H1 (cell line): ENCODE data around the gene CEACAM5. TPM values are rescaled to one million over a fixed set of nuclear protein-coding genes. Genes with fewer than 3 reads are reported as not detected.

Source experiments
- CTCF ChIA-PET: fragments of 300-600 bp; sonication (Branson Sonifier 250); formaldehyde crosslinking; loops from one replicate; lab custom pipeline; 2021; ENCODE audit not compliant: partially characterized antibody; lab: Charles Lee
- POLR2A ChIA-PET: fragments of 300-600 bp; sonication (Branson Sonifier 250); formaldehyde crosslinking; loops from one replicate; lab custom pipeline; 2021; ENCODE audit warnings: inconsistent platforms; ENCODE audit not compliant: partially characterized antibody; lab: Charles Lee
- DNase-seq, 2 experiments: peaks; one replicate each; pipeline versions ENCODE4 v3.0.0 to v3.0.0-alpha.2; 2010 to 2022; ENCODE audit warnings: low spot score in 2 of 2, low read depth in 1 of 2, mixed read lengths in 1 of 2
- FAIRE-seq: peaks from 2 replicates; lab custom pipeline; 2011; peaks lifted over from hg19 to GRCh38; lab: Jason Lieb, UNC
- H2AFZ ChIP-seq: 2 replicates; pipeline ENCODE4 v1.8.1; 2012; ENCODE audit warnings: low read length, inconsistent platforms
- H2AK5ac ChIP-seq: 2 replicates; pipeline ENCODE4 v1.6.1; 2013; ENCODE audit warnings: low read depth, low read length
- H2BK120ac ChIP-seq: replicated peaks from 2 replicates; pipeline ENCODE3; 2013; ENCODE audit warnings: low read depth, low read length, inconsistent platforms
- H2BK12ac ChIP-seq: 2 replicates; pipeline ENCODE4 v1.6.1; 2013; ENCODE audit warnings: low read depth, low read length
- H2BK15ac ChIP-seq: 2 replicates; pipeline ENCODE4 v1.6.1; 2013; ENCODE audit warnings: low read length
- H2BK20ac ChIP-seq: 2 replicates; pipeline ENCODE4 v1.6.1; 2013; ENCODE audit warnings: low read length
- H2BK5ac ChIP-seq: 2 replicates; pipeline ENCODE4 v1.6.1; 2013; ENCODE audit warnings: low read depth, low read length
- H3K14ac ChIP-seq: 2 replicates; pipeline ENCODE4 v1.6.1; 2013; ENCODE audit warnings: inconsistent platforms; ENCODE audit not compliant: insufficient read length
- H3K18ac ChIP-seq: 2 replicates; pipeline ENCODE4 v1.6.1; 2013; ENCODE audit warnings: low read length; ENCODE audit errors: extremely low read depth
- H3K23ac ChIP-seq: 2 replicates; pipeline ENCODE4 v1.6.1; 2013; ENCODE audit warnings: inconsistent platforms; ENCODE audit not compliant: insufficient read length
- H3K23me2 ChIP-seq: 2 replicates; pipeline ENCODE4 v1.6.1; 2013; ENCODE audit warnings: low read depth, low read length
- H3K27ac ChIP-seq: 2 replicates; pipeline ENCODE4 v1.6.1; 2011; ENCODE audit warnings: low read depth, low read length, inconsistent platforms
- H3K27me3 ChIP-seq, 4 experiments: replicated peaks in 1 of 4; 1 replicate in 1 of 4; 2 replicates in 3 of 4; pipeline versions ENCODE4 v1.6.1 to v1.8.1; 2011 to 2013; ENCODE audit warnings: low read length in 3 of 4, mild to moderate bottlenecking in 3 of 4, inconsistent platforms in 2 of 4, mixed read lengths in 2 of 4, moderate library complexity in 1 of 4; ENCODE audit not compliant: control insufficient read depth in 3 of 4, insufficient read depth in 3 of 4; ENCODE audit errors: extremely low read depth in 1 of 4
- H3K36me3 ChIP-seq, 4 experiments: 2 replicates each; pipeline versions ENCODE4 v1.6.1 to v1.8.1; 2011 to 2013; ENCODE audit warnings: mild to moderate bottlenecking in 4 of 4, low read length in 3 of 4, moderate library complexity in 2 of 4, control low read depth in 1 of 4, inconsistent platforms in 1 of 4; ENCODE audit not compliant: insufficient read depth in 4 of 4, control insufficient read depth in 2 of 4
- H3K4ac ChIP-seq: replicated peaks from 2 replicates; pipeline ENCODE3; 2013; ENCODE audit warnings: low read length, low read depth, mixed read lengths, inconsistent platforms; ENCODE audit not compliant: insufficient read length
- H3K4me1 ChIP-seq, 4 experiments: replicated peaks in 1 of 4; 1 replicate in 1 of 4; 2 replicates in 3 of 4; pipeline versions ENCODE4 v1.6.1 to v1.8.1; 2011 to 2013; ENCODE audit warnings: low read length in 3 of 4, inconsistent platforms in 2 of 4, mixed read lengths in 1 of 4; ENCODE audit not compliant: insufficient read depth in 4 of 4, control insufficient read depth in 3 of 4
- H3K4me2 ChIP-seq, 2 experiments: 2 replicates each; pipeline versions ENCODE4 v1.6.1 to v1.8.1; 2011 to 2013; ENCODE audit warnings: low read depth in 2 of 2, low read length in 2 of 2, control low read depth in 1 of 2, inconsistent platforms in 1 of 2, mild to moderate bottlenecking in 1 of 2; ENCODE audit not compliant: insufficient read depth in 1 of 2
- H3K4me3 ChIP-seq, 4 experiments: fragments of 200-600, 300-600 bp in 1 of 4; sonication (generic), shearing (Covaris generic), sonication (Bioruptor Twin) in 1 of 4; 2 replicates each; pipeline versions ENCODE4 v1.5.1 to v1.8.1; 2011 to 2016; ENCODE audit warnings: low read length in 4 of 4, low read depth in 3 of 4, control low read depth in 2 of 4, inconsistent platforms in 2 of 4, mild to moderate bottlenecking in 2 of 4, mixed read lengths in 1 of 4, moderate library complexity in 1 of 4; ENCODE audit not compliant: insufficient read depth in 2 of 4; ENCODE audit errors: extremely low read depth in 1 of 4
- H3K56ac ChIP-seq: replicated peaks from 2 replicates; pipeline ENCODE3; 2013; ENCODE audit warnings: low read depth, mild to moderate bottlenecking, mixed read lengths, low read length, inconsistent platforms; ENCODE audit not compliant: insufficient read length
- H3K79me1 ChIP-seq: 2 replicates; pipeline ENCODE4 v1.6.1; 2013; ENCODE audit warnings: low read depth, low read length, control low read depth
- H3K79me2 ChIP-seq, 2 experiments: 2 replicates each; pipeline versions ENCODE4 v1.6.1 to v1.8.1; 2012 to 2013; ENCODE audit warnings: low read length in 2 of 2, mild to moderate bottlenecking in 2 of 2, inconsistent platforms in 1 of 2; ENCODE audit not compliant: insufficient read depth in 2 of 2, control insufficient read depth in 1 of 2
- H3K9ac ChIP-seq, 4 experiments: replicated peaks in 1 of 4; 1 replicate in 1 of 4; 2 replicates in 3 of 4; pipeline versions ENCODE4 v1.6.1 to v1.8.1; 2011 to 2013; ENCODE audit warnings: low read depth in 3 of 4, low read length in 3 of 4, control low read depth in 2 of 4, mild to moderate bottlenecking in 2 of 4, moderate library complexity in 2 of 4, inconsistent platforms in 1 of 4; ENCODE audit errors: extremely low read depth in 1 of 4
- H3K9me3 ChIP-seq, 2 experiments: 2 replicates each; pipeline versions ENCODE4 v1.6.1 to v1.8.1; 2012 to 2013; ENCODE audit warnings: mild to moderate bottlenecking in 2 of 2, moderate library complexity in 2 of 2, control low read depth in 1 of 2, inconsistent platforms in 1 of 2, low read depth in 1 of 2, low read length in 1 of 2, mixed read lengths in 1 of 2; ENCODE audit not compliant: insufficient read depth in 2 of 2
- H4K20me1 ChIP-seq, 2 experiments: replicated peaks in 1 of 2; 2 replicates each; pipeline versions ENCODE3 to v1.8.1; 2011 to 2013; ENCODE audit warnings: inconsistent platforms in 2 of 2, low read length in 2 of 2, mild to moderate bottlenecking in 1 of 2; ENCODE audit not compliant: insufficient read depth in 2 of 2, control insufficient read depth in 1 of 2
- H4K5ac ChIP-seq: 2 replicates; pipeline ENCODE4 v1.6.1; 2013; ENCODE audit warnings: low read length, low read depth, mixed read lengths, inconsistent platforms; ENCODE audit not compliant: insufficient read length
- H4K8ac ChIP-seq: 2 replicates; pipeline ENCODE4 v1.8.0; 2013; ENCODE audit warnings: mild to moderate bottlenecking, moderate library complexity, low read length, inconsistent platforms; ENCODE audit not compliant: insufficient read depth; ENCODE audit errors: extremely low read depth
- H4K91ac ChIP-seq: replicated peaks from 2 replicates; pipeline ENCODE3; 2013; ENCODE audit warnings: low read length, mixed read lengths, inconsistent platforms; ENCODE audit not compliant: insufficient read length
- MAX ChIP-seq: IDR thresholded peaks from 2 replicates; pipeline ENCODE4 v1.6.1; 2012; ENCODE audit warnings: inconsistent platforms
- POLR2A ChIP-seq, 2 experiments: IDR thresholded peaks; 1 replicate in 1 of 2; 2 replicates in 1 of 2; pipeline ENCODE4 v1.6.1; 2011; ENCODE audit warnings: low read depth in 2 of 2, low read length in 2 of 2, mild to moderate bottlenecking in 2 of 2; ENCODE audit errors: control extremely low read depth in 1 of 2
- RNF2 ChIP-seq: fragments of 200-900, 300-1000 bp; sonication (generic); IDR thresholded peaks from 2 replicates; pipeline ENCODE4 v1.7.1; 2016; ENCODE audit warnings: borderline replicate concordance, low read depth, mild to moderate bottlenecking, antibody characterized with exemption, low read length; ENCODE audit not compliant: poor library complexity, severe bottlenecking; ENCODE audit errors: missing control alignments
- TAF7 ChIP-seq: optimal IDR thresholded peaks from 2 replicates; pipeline ENCODE3; 2011; ENCODE audit warnings: low read depth, mild to moderate bottlenecking, inconsistent platforms, low read length, moderate library complexity, borderline replicate concordance
- YY1 ChIP-seq: IDR thresholded peaks from 2 replicates; pipeline ENCODE4 v1.6.1; 2011; ENCODE audit warnings: low read depth, mild to moderate bottlenecking, low read length
- WGBS, 2 experiments: shearing (Covaris generic) in 1 of 2; methylation state at CpG; one replicate each; pipeline versions ENCODE4 v1.1.6 to v1.1.7; 2013 to 2015; ENCODE audit warnings: low lambda C conversion rate in 2 of 2, mixed read lengths in 2 of 2, inconsistent platforms in 1 of 2, low coverage in 1 of 2, missing lambda C conversion rate in 1 of 2; ENCODE audit not compliant: insufficient replicate concordance in 2 of 2, insufficient coverage in 1 of 2, insufficient read length in 1 of 2; ENCODE audit errors: extremely low coverage in 1 of 2, missing lambda C conversion rate in 1 of 2; 5-methylcytosine and 5-hydroxymethylcytosine counted together
- polyA plus RNA-seq, 7 experiments: library from polyadenylated mRNA; depleted of rRNA in 3 of 7; stranded (reverse) in 5 of 7; unstranded in 2 of 7; fragments of >200 nt in 5 of 7; fragments of 200-250 nt in 2 of 7; gene quantifications; 1 replicate in 5 of 7; 2 replicates in 1 of 7; 4 replicates in 1 of 7; pipeline versions ENCODE4 v1.2.1 to v1.2.3, GENCODE V29; 2011 to 2013; ENCODE audit warnings: missing spikeins in 2 of 7, mixed read lengths in 2 of 7
- total RNA-seq: library from RNA; stranded (reverse); fragmentation: NEBNext Ultra II Directional; extraction: Animal tissue kit (Norgen Biotek cat#: 25700); gene quantifications from 2 replicates; pipeline ENCODE4 v1.2.1, GENCODE V29; 2021

Gene CEACAM5
- total and polyA plus RNA-seq, 2 of the 8 experiments (the other 6 are each of a cell fraction or from before 2014, with no cell fraction given): not detected

DNA sequence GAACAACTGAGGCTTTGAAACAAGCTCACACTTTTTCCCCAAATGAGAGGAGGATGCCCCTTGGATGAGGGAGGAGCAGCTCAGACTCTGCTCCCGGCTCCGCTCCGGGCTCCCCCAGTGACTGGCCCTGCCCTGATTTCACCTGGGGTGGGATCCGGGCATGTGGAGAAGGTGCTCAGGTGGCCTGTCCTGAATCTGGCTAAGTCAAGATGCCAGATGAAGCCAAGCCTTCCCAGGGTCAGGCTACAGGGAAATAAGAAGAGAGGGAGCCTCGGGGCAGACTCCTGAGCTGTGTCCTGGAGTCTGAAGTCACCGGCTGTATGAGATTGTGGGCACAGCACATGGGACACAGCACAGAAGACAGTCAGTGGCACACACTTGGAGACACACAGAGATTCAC is 10.3 kb downstream of the CEACAM5 start:
- no peak overlapping the region for H3K9ac ChIP-seq
- H3K27me3 ChIP-seq: no peaks in the 10 kb centered on the region
- H3K9me3 ChIP-seq: peaks cover 66 to 89% of the 10 kb centered on the region in 2 experiments
- H3K4me2 ChIP-seq: no peak overlapping the region
- no peak overlapping the region for H3K18ac ChIP-seq
- H4K91ac ChIP-seq: no peak overlapping the region
- no peak overlapping the region for H3K56ac ChIP-seq
- no peaks in the 10 kb centered on the region for H3K4me1 ChIP-seq
- no peak overlapping the region for H2AFZ ChIP-seq
- no peak overlapping the region for H3K4ac ChIP-seq
- no peak overlapping the region for H2BK5ac ChIP-seq
- no peaks in the 10 kb centered on the region for H3K23me2 ChIP-seq
- H2AK5ac ChIP-seq: no peak overlapping the region
- no peak overlapping the region for H3K23ac ChIP-seq
- ChIA-PET CTCF (interaction anchor here (1.2 kb wide), 1 partner anchor 117 kb away, joined by 5 read pairs; no protein-coding TSS in a partner anchor), POLR2A (no interaction called here)
- no peak overlapping the region for H2BK120ac ChIP-seq
- H4K20me1 ChIP-seq: no peaks in the 10 kb centered on the region
- DNase-seq (no peak), FAIRE-seq (no peak)
- H2BK15ac ChIP-seq: no peak overlapping the region
- no peak overlapping the region for H4K8ac ChIP-seq
- H3K36me3 ChIP-seq: no peaks in the 10 kb centered on the region
- no peak overlapping the region for H3K14ac ChIP-seq
- H3K79me1 ChIP-seq: no peaks in the 10 kb centered on the region
- no peaks in the 10 kb centered on the region for H3K79me2 ChIP-seq
- no peak overlapping the region for H2BK20ac ChIP-seq
- no peak overlapping the region for H4K5ac ChIP-seq
- no peak overlapping the region for H2BK12ac ChIP-seq
- 76% methylated on average over 6 of the region's 6 CpGs; no CpG with 5 or more reads in 1 of the 2 experiments for WGBS, 2 experiments
- H3K27ac ChIP-seq: no peak overlapping the region
- H3K4me3 ChIP-seq: no peak overlapping the region
- no peak for TF ChIP-seq MAX
- TF ChIP-seq RNF2: no peak
- no peak for TF ChIP-seq POLR2A (IDR thresholded peaks at IDR 0.05; ENCODE audit: control extremely low read depth in 1 of 2, low read depth in 2 of 2, low read length in 2 of 2)
- TF ChIP-seq YY1: no peak
- TF ChIP-seq TAF7: no peak
